Measurements from ENCODE around the gene FBXO48.
"Not testable (repeated sequence)": the region's sequence is repeated elsewhere in the genome, so short reads cannot be mapped to it uniquely, and the experiment has no call there.

The FBXO48 gene

GRCh38 chr2:68471385-68471784 lies 4.3 kb upstream of the FBXO48 start:
- no peak for DNase-seq

GRCh38 chr2:68469935-68470334 lies 2.8 kb upstream of the FBXO48 start:
- no peak for DNase-seq

- no peak for DNase-seq
These were observed 1.7 kb upstream of the FBXO48 start for GRCh38 chr2:68468801-68469200.

GRCh38 chr2:68466778-68467076 lies 367 bp downstream of the FBXO48 start:
- no peak for DNase-seq

- no peak for DNase-seq
These were observed 725 bp downstream of the FBXO48 start for GRCh38 chr2:68466361-68466777.

GRCh38 chr2:68465081-68465916 lies 1.8 kb downstream of the FBXO48 start:
- DNase-seq, result no peak

GRCh38 chr2:68464651-68465050 lies 2.4 kb downstream of the FBXO48 start:
- DNase-seq, result no peak

GRCh38 chr2:68463287-68463877 lies 3.7 kb downstream of the FBXO48 start:
- DNase-seq, result peak; percentile 38

- no peak for DNase-seq
These were observed 8.1 kb downstream of the FBXO48 start for GRCh38 chr2:68458981-68459380.

- DNase-seq, result no peak
These were observed 10.9 kb downstream of the FBXO48 start for GRCh38 chr2:68456198-68456597.

GRCh38 chr2:68454719-68455118 lies 12.4 kb downstream of the FBXO48 start:
- no peak for DNase-seq

- DNase-seq, result no peak
These were observed 13.2 kb downstream of the FBXO48 start for GRCh38 chr2:68453761-68454360.

- peak; percentile 5 for DNase-seq
These were observed 14.8 kb downstream of the FBXO48 start for GRCh38 chr2:68452158-68452900.

GRCh38 chr2:68448671-68449653 lies 18.1 kb downstream of the FBXO48 start:
- no peak for DNase-seq

- DNase-seq, result no peak
These were observed 20.0 kb downstream of the FBXO48 start for GRCh38 chr2:68447118-68447517.

GRCh38 chr2:68446425-68446824 lies 20.7 kb downstream of the FBXO48 start:
- DNase-seq, result not testable (repeated sequence)

- DNase-seq, result no peak
These were observed 25.1 kb downstream of the FBXO48 start for GRCh38 chr2:68441994-68442322.

GRCh38 chr2:68441179-68441993 lies 25.7 kb downstream of the FBXO48 start:
- DNase-seq, result peak; percentile 74

- no peak for DNase-seq
These were observed 28.4 kb downstream of the FBXO48 start for GRCh38 chr2:68438455-68439303.

- DNase-seq, result no peak
These were observed 30.8 kb downstream of the FBXO48 start for GRCh38 chr2:68436270-68436669.

- no peak for DNase-seq
These were observed 31.5 kb downstream of the FBXO48 start for GRCh38 chr2:68435615-68436014.
